MM.1S (cell line): ENCODE measurements around the gene IGLON5.

Experiments
- EZH2 ChIP-seq: fragments of 300-600 bp; sonication (generic); optimal IDR thresholded peaks from 2 replicates; pipeline ENCODE3; 2017; ENCODE audit warnings: low read depth, mild to moderate bottlenecking, antibody characterized with exemption, low read length, mixed read lengths
- EZH2phosphoT487 ChIP-seq: fragments of 300-600 bp; sonication (generic); IDR thresholded peaks from 2 replicates; pipeline ENCODE4 v1.6.1; 2018; ENCODE audit warnings: antibody characterized with exemption, low read length
- TF ChIP-seq, protein P1 (sequence below): fragments of 300-600 bp; sonication (generic); IDR thresholded peaks from 2 replicates; pipeline ENCODE4 v1.5.1; 2016; ENCODE audit warnings: antibody characterized with exemption, low read length, mixed read lengths

DNA sequence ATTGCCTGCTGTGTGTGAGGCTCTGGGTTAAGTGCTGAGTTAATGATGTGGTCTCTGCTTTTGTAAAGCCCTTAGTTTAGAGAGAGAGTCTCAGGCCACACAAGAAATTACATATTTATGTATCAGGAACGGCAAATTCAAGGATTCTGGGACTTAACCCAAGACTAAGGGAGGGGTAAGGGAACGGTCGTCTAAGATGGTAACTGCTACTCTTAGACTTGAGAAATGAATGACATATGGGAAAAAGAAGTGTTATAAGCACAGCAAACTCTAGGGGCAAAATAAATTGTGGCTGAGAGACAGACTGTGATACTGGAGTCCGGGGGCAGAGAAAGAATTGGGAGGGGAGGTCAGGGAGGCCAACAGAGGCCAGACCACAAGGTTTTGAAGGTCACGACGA lies 20.3 kb downstream of the IGLON5 start:
- TF ChIP-seq, protein P1, sequence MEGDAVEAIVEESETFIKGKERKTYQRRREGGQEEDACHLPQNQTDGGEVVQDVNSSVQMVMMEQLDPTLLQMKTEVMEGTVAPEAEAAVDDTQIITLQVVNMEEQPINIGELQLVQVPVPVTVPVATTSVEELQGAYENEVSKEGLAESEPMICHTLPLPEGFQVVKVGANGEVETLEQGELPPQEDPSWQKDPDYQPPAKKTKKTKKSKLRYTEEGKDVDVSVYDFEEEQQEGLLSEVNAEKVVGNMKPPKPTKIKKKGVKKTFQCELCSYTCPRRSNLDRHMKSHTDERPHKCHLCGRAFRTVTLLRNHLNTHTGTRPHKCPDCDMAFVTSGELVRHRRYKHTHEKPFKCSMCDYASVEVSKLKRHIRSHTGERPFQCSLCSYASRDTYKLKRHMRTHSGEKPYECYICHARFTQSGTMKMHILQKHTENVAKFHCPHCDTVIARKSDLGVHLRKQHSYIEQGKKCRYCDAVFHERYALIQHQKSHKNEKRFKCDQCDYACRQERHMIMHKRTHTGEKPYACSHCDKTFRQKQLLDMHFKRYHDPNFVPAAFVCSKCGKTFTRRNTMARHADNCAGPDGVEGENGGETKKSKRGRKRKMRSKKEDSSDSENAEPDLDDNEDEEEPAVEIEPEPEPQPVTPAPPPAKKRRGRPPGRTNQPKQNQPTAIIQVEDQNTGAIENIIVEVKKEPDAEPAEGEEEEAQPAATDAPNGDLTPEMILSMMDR: no peak
- TF ChIP-seq EZH2: no peak
- no peak for TF ChIP-seq EZH2phosphoT487
